ENCODE results near the gene TMEM38B. TPM values are rescaled to one million over a fixed set of nuclear protein-coding genes. Genes with fewer than 3 reads are reported as not detected.

Gene TMEM38B
- 17.7 and 36.0 TPM in 2 replicates for total RNA-seq (ENCODE audit: low replicate concordance)

DNA sequence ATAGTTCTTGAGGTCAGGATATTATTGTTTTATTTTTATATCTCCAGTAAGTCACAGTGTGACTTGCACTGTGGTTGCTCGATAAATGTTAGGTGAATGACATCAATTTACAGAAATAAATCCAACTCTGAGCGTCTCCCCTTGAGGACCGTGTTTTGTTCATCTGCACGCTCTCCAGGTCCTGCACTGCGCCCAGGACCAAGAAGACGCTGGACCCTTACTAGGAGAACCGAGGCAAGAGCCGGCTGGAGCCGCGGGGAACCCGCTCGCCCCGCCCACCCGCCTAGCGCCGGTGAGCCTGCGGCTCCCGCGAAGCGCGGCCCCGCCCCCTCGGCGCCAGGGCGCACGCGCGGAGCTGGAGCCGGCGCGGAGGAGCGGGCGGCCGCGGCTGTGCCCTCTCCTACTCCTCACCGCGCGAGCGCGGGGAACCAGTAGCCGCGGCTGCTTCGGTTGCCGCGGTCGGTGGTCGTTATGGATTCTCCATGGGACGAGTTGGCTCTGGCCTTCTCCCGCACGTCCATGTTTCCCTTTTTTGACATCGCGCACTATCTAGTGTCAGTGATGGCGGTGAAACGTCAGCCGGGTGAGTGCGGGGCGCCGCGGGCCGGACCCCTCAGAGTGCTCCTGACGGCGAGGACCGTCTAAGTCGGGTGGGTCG, at the start of gene TMEM38B:
TMEM38B (plus strand) TSS at position 352 of the 658 bp plus-strand sequence; CDS start at position 472, 120 bp downstream.
- peak within 1 kb of the TSS; percentile 80 for H3K4me3 ChIP-seq (ENCODE audit: low read depth, low read length)
- peak; percentile 66 for DNase-seq (ENCODE audit: low read depth)
- TF ChIP-seq CTCF (IDR thresholded peaks at IDR 0.05; ENCODE audit: insufficient read depth, low read length) = no peak

DNA sequence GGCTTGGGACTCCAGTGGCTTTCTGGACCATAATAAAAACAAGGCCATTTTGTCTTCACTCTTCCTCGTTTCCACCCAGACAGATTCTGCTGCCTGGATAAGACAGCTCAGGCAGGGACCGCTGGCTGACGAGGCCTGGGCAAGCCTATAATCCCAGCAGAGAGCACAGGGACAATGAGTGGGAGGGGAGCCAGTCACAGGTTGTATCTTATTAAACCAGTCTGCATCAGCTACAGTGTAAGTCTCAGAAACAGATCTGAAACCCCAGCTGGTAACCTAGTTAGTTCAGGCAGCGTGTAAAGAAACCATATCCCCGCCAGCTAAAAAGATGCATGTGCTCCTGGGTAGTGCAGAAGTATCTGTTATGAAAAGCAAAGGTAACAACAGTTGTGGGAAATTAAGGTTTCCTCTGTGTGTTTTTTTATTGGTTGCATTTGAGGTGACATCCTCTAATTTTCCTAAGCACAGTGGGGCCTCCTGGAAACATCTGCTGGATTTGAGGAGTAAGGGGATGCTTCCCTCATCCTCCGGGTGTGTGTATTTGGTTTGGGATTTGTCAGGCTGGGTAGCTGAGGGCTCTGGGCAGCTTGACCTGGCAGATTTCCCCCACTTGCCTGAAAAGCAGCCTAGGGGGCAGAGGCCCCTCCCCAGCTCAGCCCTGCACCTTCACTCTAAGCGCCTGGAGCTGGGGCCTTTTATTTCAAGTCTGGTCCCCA, 47.3 kb upstream of the TMEM38B start:
- DNase-seq (ENCODE audit: low read depth) = no peak
- H3K4me3 ChIP-seq (ENCODE audit: low read depth, low read length) = no peak overlapping the region
- TF ChIP-seq CTCF (IDR thresholded peaks at IDR 0.05; ENCODE audit: insufficient read depth, low read length) = no peak

GRCh38 chr9:105647595-105648349, 46.6 kb upstream of the TMEM38B start:
- no peak for TF ChIP-seq CTCF (IDR thresholded peaks at IDR 0.05; ENCODE audit: insufficient read depth, low read length)
- peak; percentile 12 for DNase-seq (ENCODE audit: low read depth)
- H3K4me3 ChIP-seq (ENCODE audit: low read depth, low read length) = no peak overlapping the region

- no peak for DNase-seq (ENCODE audit: low read depth)
- no peak overlapping the region for H3K4me3 ChIP-seq (ENCODE audit: low read depth, low read length)
- no peak for TF ChIP-seq CTCF (IDR thresholded peaks at IDR 0.05; ENCODE audit: insufficient read depth, low read length)
These were observed 42.5 kb upstream of the TMEM38B start for GRCh38 chr9:105651806-105652205.

DNA sequence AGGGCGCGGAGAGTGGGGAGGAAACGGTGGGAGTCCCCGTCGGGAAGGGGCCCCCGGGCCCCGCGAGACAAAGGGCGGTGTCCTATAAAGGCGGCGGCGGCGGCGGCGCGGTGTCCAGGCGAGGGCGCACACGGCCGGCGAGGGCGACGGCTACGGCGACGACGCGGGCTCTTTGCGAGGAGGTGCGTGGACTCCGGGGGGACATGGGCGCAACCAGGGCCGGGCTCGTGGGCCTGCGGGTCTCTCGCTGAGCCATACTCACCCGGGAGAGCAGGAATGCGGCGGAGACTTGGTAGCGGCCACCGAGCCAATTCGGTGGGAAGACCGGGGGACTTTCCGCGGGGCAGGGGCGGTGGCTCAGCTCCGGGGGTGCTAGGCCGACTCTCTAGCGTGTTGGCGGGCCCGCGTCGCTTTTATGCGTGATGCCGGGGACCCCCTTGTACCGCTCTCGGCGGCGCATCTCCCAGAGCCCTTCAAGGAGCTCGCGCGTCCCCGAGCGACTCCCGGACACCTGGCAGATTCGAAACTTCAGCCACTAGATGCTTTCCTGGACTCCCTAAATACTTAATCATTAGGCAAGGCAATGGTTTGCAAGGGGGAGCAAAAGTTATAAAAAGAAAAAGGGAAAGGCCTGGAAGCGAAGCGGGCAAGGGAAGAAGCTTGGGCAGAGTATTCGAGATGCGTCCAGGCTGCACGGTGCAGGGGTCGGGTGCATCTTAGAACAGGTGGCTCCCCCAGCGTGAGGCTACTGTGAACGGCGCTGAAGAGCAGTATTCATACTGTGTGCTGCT, 38.0 kb upstream of the TMEM38B start:
- TF ChIP-seq CTCF (IDR thresholded peaks at IDR 0.05; ENCODE audit: insufficient read depth, low read length) = no peak
- no peak for DNase-seq (ENCODE audit: low read depth)
- peak overlapping the region; percentile 58 for H3K4me3 ChIP-seq (ENCODE audit: low read depth, low read length)

DNA sequence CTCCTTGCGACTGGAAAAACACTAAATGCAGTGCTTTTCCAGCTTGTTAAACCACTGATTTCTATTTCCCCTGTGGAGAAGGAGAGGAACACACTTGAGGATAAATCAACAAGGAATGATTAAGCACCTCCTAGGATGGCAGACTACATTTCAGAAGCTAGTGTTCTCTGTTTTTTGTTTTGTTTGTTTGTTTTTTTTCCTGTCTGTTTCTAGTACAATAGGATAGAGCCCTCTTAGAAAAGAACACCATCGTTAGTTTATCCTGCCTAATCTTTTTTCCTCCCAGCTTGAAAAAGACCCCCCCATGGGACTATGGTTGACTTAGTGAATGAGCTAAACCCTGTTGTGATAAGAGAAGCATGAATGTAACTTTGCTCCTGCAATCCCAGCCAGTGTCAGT, 36.0 kb upstream of the TMEM38B start:
- no peak for DNase-seq (ENCODE audit: low read depth)
- no peak overlapping the region for H3K4me3 ChIP-seq (ENCODE audit: low read depth, low read length)
- no peak for TF ChIP-seq CTCF (IDR thresholded peaks at IDR 0.05; ENCODE audit: insufficient read depth, low read length)

All from fibroblast of the aortic adventitia (primary cell).